BJ (cell line): ENCODE results near the gene RFLNA. TPM values are rescaled to one million over a fixed set of nuclear protein-coding genes. Genes with fewer than 3 reads are reported as not detected.

Experiments
- CTCF ChIA-PET: fragments of 350-600 bp; formaldehyde crosslinking; extraction: SDS; loops from one replicate; lab custom pipeline; 2021; ENCODE audit warnings: antibody characterized with exemption, inconsistent platforms; lab: Yijun Ruan, JAX
- POLR2A ChIA-PET: fragments of 300-600 bp; sonication (Branson Sonifier 250); formaldehyde crosslinking; extraction: SDS; loops from one replicate; lab custom pipeline; 2021; ENCODE audit warnings: antibody characterized with exemption; lab: Charles Lee
- DNase-seq: peaks from one replicate; pipeline ENCODE4 v3.0.0-alpha.2; 2011; ENCODE audit warnings: low read depth
- H3K27me3 ChIP-seq: 2 replicates; pipeline ENCODE4 v1.6.0; 2011; ENCODE audit warnings: low read length; ENCODE audit not compliant: control insufficient read depth, insufficient read depth
- H3K36me3 ChIP-seq: 2 replicates; pipeline ENCODE4 v1.5.1; 2011; ENCODE audit warnings: low read length; ENCODE audit not compliant: control insufficient read depth, insufficient read depth
- H3K4me3 ChIP-seq: 2 replicates; pipeline ENCODE4 v1.5.1; 2011; ENCODE audit warnings: low read depth, mild to moderate bottlenecking, control low read depth, low read length
- polyA plus RNA-seq: library from polyadenylated mRNA; depleted of rRNA; stranded (reverse); fragments of >200 nt; gene quantifications from 2 replicates; pipeline ENCODE4 v1.2.3, GENCODE V29; 2011
- TF ChIP-seq, protein P1 (sequence below): IDR thresholded peaks from 2 replicates; pipeline ENCODE4 v1.5.1; 2011; ENCODE audit warnings: low read depth, mild to moderate bottlenecking, control low read depth, inconsistent platforms, low read length, moderate library complexity; ENCODE audit not compliant: insufficient read depth

Gene RFLNA
- polyA plus RNA-seq, 1 experiment: not detected

DNA sequence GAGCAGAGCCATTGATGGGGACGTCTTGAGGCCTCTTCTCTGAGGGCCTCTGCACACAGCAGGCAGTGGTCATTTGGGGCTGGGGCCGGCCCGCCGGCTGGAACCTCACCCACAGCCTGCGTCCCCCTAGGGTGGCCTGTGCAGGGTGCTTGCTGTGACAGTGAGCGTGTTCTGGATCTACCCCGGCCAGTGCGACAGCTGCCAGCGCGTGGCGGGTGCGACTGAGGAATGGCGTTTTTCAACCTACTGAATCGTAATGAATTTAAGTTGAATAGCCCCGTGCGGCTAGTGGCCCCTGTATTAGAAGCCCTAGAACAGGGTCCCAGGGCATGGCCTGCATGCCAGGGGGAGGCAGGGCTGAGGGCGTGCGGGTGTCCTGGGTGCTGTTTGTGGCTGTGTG, 13.8 kb downstream of the RFLNA start:
- Histone ChIP-seq H3K36me3 (no peaks in the 10 kb centered on the region), H3K4me3 (no peak overlapping the region), H3K27me3 (peaks cover 2% of the 10 kb centered on the region; the same call in 1 of the 2 replicates)
- POLR2A ChIA-PET: no interaction called here
- TF ChIP-seq, protein P1, sequence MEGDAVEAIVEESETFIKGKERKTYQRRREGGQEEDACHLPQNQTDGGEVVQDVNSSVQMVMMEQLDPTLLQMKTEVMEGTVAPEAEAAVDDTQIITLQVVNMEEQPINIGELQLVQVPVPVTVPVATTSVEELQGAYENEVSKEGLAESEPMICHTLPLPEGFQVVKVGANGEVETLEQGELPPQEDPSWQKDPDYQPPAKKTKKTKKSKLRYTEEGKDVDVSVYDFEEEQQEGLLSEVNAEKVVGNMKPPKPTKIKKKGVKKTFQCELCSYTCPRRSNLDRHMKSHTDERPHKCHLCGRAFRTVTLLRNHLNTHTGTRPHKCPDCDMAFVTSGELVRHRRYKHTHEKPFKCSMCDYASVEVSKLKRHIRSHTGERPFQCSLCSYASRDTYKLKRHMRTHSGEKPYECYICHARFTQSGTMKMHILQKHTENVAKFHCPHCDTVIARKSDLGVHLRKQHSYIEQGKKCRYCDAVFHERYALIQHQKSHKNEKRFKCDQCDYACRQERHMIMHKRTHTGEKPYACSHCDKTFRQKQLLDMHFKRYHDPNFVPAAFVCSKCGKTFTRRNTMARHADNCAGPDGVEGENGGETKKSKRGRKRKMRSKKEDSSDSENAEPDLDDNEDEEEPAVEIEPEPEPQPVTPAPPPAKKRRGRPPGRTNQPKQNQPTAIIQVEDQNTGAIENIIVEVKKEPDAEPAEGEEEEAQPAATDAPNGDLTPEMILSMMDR: no peak
- CTCF ChIA-PET: no interaction called here
- no peak for DNase-seq

DNA sequence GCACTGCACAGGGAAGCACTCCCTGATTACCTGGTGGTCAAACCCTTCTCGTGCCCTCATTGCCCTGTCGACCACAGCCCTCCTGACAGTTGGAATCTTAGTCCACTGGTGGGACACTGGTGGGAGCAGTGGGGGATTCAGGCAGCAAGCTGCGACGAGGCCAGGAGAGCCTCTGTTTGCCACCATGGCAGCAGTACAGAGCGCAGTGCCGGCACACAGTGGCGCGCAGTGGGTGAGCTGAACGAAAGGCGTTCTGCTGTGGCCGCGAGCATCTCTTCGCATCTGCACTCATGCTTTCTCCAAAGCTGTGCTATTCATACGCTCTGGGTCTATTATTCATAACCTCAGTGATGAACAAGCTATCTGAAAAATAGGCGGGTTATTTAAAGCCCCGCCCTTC, 14.3 kb downstream of the RFLNA start:
- ChIA-PET POLR2A (no interaction called here), CTCF (no interaction called here)
- Histone ChIP-seq H3K27me3 (peaks cover 2% of the 10 kb centered on the region; the same call in 1 of the 2 replicates), H3K4me3 (no peak overlapping the region), H3K36me3 (no peaks in the 10 kb centered on the region)
- no peak for DNase-seq
- TF ChIP-seq, protein P1: no peak

DNA sequence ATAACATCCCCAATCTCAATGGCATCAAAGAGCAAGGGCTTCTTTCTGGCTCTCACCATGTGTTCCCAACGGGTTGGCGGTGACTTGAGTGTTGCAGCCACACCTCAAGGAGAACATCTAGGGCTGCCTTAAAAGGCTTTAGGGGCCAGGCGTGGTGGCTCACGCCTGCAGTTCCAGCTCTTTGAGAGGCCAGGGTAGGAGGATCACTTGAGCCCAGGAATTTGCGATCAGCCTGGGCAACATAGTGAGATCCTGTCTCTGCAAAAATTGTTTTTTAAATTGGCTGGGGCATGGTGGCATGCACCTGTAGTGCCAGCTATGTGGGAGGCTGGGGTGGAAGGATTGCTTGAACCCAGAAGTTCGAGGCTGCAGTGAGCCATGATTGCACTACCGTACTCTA, 14.9 kb downstream of the RFLNA start:
- no peak for DNase-seq
- Histone ChIP-seq H3K4me3 (no peak overlapping the region), H3K36me3 (no peaks in the 10 kb centered on the region), H3K27me3 (peaks cover 2% of the 10 kb centered on the region; the same call in 1 of the 2 replicates)
- POLR2A ChIA-PET: no interaction called here
- TF ChIP-seq, protein P1: no peak
- CTCF ChIA-PET: interaction anchor here (1.3 kb wide), 1 partner anchor 9 kb away, joined by 4 read pairs; no protein-coding TSS in a partner anchor

DNA sequence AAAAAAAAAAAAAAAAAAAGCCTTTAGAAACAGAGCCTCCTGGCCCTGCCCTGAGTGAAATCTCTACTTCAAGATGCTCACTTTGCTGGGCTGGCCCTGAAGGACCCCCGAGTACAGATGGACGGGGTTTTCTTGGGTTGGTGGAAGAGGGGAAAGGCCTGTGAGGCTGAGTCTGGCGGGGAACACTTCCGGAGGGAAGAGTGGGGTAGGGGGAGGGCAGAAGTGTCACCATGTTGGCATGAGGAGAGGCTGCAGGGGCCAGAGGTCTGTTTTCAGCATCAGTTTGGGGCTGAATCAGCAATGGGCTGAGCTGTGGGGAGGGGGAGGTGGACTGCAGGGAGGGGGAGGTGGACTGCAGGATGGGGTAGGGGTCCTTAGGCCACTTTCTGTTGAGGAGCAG, 15.3 kb downstream of the RFLNA start:
- Histone ChIP-seq H3K27me3 (peaks cover 4% of the 10 kb centered on the region; the same call in 1 of the 2 replicates), H3K36me3 (no peaks in the 10 kb centered on the region), H3K4me3 (no peak overlapping the region)
- POLR2A ChIA-PET: no interaction called here
- CTCF ChIA-PET: interaction anchor here (0.7 to 1.3 kb wide), 4 partner anchors 9 to 458 kb away, joined by 3 to 4 read pairs (median 4); no protein-coding TSS in a partner anchor
- no peak for DNase-seq
- TF ChIP-seq, protein P1: no peak

DNA sequence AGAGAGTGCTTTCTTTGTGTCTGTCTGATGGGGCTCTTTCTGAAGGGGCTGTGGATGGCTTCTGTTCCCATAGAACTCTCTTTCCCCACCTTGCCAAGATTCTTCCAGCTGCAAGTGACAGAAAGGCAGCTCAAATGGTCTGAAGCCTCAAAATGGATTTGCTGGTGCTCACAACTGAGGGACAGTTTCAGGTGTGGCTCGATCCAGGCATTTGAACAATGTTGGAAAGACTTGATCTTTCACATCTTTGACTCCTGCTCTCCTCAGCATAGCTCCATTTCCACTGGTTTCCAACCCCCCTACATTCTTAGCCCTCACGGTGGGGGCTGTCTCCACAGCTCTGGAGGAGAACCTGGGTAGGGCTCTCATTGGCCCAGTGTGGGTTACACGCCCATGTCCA, 15.9 kb downstream of the RFLNA start:
- ChIA-PET POLR2A (no interaction called here), CTCF (interaction anchor here (0.7 to 1.3 kb wide), 4 partner anchors 8 to 457 kb away, joined by 3 to 4 read pairs (median 4); no protein-coding TSS in a partner anchor)
- Histone ChIP-seq H3K27me3 (peaks cover 4% of the 10 kb centered on the region; the same call in 1 of the 2 replicates), H3K36me3 (no peaks in the 10 kb centered on the region), H3K4me3 (no peak overlapping the region)
- no peak for DNase-seq
- TF ChIP-seq, protein P1: no peak
